GM12873 (cell line): ENCODE measurements around the gene METRNL.

Source experiments
- TF ChIP-seq, protein P1 (sequence below): IDR thresholded peaks from 2 replicates; pipeline ENCODE4 v1.5.1; 2012; ENCODE audit warnings: low read depth, mild to moderate bottlenecking, moderate library complexity, low read length, control low read depth; ENCODE audit not compliant: insufficient read depth; ENCODE audit errors: missing control alignments

The METRNL gene

DNA sequence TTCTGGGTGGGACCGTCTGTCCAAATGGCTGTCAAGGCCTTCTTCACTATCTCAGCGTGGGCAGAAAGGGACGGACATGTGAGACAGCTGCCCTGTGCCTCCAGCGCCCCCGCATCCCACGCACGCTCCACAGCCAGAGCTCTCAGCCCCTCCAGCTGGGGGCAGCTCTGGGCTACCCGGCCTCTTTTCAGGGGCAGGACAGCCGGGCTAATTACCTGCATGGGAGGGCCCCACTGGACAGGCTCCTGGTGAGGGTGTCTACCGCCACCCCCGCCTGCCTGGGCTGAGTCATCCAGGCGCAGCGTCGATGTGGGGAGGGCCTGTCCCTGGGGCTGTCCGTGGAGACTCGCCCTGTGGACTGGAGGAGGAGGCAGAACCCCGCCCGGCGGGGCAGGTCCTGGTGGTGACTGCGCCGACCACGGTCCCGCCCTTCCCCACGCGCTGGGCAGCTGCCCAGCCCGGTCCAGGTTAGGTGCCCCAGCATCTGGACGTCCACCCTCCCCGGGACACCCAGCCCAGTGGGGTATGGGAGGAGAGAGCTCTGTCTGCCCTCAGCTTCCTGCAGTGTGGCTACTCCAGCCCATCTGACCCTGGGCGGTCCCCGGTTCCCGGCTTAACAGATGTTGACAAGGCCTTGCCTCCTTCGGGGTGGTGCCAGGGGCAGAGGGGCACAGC is 5.9 kb upstream of the METRNL start:
- TF ChIP-seq, protein P1, sequence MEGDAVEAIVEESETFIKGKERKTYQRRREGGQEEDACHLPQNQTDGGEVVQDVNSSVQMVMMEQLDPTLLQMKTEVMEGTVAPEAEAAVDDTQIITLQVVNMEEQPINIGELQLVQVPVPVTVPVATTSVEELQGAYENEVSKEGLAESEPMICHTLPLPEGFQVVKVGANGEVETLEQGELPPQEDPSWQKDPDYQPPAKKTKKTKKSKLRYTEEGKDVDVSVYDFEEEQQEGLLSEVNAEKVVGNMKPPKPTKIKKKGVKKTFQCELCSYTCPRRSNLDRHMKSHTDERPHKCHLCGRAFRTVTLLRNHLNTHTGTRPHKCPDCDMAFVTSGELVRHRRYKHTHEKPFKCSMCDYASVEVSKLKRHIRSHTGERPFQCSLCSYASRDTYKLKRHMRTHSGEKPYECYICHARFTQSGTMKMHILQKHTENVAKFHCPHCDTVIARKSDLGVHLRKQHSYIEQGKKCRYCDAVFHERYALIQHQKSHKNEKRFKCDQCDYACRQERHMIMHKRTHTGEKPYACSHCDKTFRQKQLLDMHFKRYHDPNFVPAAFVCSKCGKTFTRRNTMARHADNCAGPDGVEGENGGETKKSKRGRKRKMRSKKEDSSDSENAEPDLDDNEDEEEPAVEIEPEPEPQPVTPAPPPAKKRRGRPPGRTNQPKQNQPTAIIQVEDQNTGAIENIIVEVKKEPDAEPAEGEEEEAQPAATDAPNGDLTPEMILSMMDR, result no peak

DNA sequence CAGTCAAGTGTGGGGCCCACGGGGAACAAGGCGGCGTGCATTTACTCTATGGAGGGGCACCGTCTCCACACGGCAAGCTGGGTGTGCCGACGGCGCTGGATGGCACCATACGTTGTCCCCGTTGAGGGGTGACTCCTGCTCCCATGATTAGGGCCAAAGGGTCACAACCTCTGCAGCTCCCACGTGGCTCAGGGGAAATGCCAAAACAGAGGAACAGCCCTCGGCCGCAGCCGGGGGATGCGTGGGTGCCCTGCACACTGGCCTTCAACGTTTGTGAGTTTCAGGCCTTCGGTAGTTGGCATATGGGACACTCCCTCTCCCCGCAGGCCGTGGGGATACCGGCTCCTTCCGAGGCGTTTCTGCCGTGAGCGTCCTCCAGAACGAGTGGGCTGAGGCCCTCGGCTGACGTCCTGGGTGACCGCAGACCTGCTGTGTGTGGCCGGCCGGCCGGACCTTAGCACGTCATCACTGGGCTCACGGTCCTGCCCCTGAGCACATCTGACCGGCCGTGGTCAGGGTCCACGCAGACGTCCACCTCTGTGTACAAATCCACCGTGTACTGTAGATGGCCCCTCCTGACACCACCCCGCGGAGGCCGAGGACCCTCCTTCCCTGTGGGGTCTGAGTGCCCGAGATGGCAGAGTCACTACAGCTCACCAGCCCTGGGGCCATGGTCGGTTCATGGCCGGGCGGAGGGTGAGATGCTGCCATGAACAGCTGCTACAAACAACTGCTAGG is 4.8 kb upstream of the METRNL start:
- TF ChIP-seq, protein P1, result no peak

DNA sequence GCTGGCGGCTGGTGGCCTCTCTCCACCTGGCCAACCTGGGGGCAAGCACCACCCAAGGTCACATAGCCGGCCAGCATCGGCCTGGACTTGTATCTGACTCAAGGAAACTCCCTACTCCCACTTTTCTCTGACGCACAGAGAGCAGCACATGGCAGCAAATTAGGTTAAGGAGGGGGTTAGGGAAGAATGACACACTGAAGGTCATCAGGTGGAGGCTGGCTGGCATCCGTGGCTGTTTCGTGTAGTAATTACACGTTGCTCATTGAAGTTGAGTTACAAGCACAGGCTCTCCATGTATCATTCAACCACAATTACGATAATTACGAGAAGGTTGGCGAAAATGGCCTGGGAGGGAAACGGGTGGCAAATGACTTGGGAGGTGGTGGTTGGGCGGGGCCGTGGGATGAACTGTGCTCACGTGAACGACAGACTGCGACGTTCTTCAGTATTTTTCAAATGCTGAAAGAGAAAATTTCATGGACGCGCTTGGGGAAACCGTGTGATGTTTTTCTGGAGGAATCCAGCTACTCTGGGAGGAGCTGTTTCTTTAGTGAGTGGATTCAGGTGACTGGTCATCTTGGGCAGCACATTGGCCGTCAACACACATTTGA is 4.0 kb upstream of the METRNL start:
- TF ChIP-seq, protein P1, result no peak

DNA sequence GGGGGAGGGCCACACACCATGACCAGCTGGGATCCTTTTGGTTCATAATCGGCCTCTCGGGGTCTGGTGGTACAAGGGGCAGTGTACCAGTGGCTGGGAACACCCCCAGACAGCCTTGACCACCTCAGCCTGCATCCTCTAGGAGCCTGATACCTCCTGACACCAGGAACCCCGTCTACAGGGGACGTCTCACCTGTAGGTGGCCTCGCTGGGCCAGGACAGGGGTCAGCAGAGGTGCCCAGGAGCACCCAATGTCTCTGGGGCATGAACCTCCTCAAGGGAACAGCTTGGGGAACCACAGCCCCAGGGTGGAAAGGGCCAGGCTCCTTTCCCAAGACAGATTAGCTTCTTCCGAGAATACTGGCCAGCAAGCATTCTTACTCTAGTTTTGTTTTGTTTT is 2.5 kb upstream of the METRNL start:
- TF ChIP-seq, protein P1, result peak; percentile 42

DNA sequence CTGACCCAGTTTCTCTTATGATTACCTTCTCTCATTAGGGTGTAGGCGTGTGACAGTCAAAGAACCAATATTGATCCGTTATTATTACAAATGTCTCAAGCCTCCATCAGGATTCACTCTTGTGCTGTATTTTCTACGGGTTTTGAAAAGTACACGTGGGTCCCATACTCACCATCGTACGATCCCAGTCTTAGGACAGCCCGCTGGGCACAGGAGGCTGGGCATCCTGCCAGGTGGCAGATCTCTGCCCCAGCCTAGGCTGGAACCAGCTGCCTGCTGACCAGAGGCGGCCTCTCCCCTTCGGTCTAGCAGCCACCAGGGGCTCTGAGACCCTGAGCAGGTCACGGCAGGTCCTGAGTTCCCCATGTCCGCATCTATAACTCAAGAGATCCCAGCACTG is 2.0 kb upstream of the METRNL start:
- TF ChIP-seq, protein P1, result no peak

DNA sequence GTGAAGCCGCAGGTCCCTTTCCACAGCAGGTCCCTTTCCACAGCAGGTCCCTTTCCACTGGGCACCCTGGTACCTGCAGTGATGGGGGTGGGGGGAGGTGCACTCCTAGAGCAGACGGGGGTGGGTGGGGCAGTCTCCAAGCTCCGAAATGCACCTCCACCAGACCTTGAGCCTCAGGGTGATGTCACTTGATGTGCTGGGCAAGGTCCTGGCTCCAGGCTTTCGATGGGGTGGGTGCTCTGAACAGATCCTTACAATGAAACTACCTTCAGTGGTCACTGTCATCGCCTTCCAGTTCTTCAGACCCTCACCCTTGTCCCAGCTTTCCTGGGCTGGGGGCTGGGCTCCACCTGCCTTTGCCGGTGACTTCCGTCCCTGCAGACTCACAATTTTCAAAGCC is 1.5 kb upstream of the METRNL start:
- TF ChIP-seq, protein P1, result no peak
